Inflammatory macrophage (primary cell): ENCODE data around the gene CADM2.
A peak's percentile ranks its signal among the peaks of the same experiment; 100 is the strongest.

Experiments
- DNase-seq, 2 donors: peaks; one replicate each; pipeline ENCODE4 v3.0.0-alpha.2; 2020 to 2022

CADM2 gene

GRCh38 chr3:85342915-85343314 lies 384.1 kb downstream of the CADM2 start:
- peak in 1 of 2 donors; percentile 15 for DNase-seq

DNA sequence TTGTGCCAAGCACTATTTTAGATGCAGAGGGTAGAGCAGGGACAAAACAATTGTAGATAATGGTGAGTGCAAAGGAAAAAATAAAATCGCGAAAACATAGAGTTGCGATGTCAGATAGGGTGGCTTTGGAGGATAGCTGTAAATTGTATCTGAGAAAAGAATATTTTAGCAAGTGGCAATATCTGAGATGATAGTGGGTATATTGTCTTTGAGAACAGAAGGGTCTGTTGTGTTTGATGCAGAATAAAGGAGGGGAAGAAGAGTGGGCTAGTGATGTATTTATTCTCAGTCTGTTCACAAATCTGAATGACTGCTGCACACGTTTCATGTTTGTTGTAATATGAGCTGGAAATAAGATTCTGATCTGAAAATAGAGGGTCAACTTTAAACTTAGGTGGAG lies 396.8 kb downstream of the CADM2 start:
- DNase-seq = no peak

- peak in 1 of 2 donors; percentile 10 for DNase-seq
These were observed 402.1 kb downstream of the CADM2 start for GRCh38 chr3:85360742-85361387.

GRCh38 chr3:85364296-85364909 lies 405.6 kb downstream of the CADM2 start:
- no peak for DNase-seq

DNA sequence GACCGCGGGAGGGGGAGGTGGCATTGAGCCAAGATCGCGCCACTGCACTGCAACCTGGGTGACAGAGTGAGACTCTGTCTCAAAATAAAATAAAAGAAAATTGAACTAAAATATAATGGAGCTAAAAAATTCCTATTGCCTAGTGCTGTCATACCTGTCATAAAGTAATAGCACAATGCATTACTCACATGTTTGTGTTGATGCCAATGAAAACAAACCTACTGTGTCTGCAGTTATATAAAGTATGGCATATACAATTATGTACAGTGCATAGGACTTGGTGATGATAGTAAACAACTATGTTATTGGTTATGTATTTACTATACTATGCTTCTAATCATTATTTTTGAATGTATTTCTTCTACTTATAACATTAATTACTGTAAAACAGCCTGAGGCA lies 411.6 kb downstream of the CADM2 start:
- no peak for DNase-seq

- DNase-seq = no peak
These were observed 417.3 kb downstream of the CADM2 start for GRCh38 chr3:85376131-85376530.

DNA sequence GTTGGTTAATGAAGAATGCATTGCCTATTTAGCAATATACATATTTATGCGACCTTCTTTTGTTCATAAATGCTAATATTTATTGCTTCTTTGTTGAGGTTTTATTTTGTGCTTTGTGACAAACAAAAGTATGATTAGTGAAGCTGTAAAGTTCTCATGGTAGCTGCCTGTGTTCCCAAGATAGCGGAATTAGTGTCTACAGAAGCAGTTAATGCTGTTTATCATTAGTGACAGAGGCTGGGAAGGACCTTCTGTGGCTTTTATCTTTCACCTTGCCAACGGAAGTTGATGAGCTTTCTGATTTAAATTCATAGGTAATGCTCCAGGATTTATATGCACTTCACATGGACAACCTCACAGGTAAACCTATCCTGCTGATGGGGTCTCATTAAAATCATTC lies 418.3 kb downstream of the CADM2 start:
- no peak for DNase-seq

GRCh38 chr3:85384372-85384771 lies 425.6 kb downstream of the CADM2 start:
- DNase-seq = no peak

DNA sequence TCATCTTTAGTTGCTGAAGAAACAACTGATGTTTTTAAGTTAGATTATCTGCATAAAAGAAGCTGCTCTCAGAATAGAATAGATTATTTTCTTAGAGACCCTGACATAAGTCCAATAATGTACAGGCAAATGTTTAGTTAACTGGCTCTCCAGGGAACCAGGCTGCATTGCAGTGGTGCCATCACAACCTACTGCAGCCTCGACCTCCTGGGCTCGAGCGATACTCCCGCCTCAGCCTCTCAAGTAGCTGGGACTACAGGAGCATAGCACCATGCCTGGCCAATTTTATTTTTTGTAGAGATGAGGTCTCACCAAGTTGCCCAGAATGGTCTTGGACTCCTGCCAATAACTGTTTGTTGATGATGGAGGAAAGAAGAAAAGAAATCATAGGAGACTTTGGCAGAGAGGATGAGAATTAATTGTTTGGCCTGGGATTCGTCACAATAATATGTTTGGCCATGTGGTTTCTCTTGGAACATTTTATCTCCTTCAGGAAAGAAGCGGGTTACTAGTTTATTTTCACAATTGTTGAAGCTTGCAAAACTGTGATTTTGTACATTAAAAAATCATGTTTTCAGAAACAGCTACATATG lies 429.2 kb downstream of the CADM2 start:
- no peak for DNase-seq

DNA sequence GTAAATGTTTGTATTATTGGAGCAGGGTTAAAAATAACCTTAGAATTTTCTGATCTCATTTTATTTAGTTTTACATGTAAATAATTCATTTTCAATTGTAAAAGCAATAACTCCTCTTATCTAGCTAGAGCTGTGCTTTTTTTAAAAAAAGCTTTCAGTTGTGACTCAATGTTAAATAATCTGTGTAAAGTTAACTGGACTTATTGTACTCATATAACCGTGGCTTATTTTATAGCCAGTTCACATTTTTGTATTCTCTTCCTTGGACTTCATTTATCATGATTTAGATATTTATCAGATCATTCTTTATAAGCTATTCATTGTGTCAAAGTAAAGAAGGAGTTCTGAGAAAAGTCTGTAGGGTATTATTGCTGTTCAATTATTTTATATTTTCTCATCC lies 435.6 kb downstream of the CADM2 start:
- no peak for DNase-seq

DNA sequence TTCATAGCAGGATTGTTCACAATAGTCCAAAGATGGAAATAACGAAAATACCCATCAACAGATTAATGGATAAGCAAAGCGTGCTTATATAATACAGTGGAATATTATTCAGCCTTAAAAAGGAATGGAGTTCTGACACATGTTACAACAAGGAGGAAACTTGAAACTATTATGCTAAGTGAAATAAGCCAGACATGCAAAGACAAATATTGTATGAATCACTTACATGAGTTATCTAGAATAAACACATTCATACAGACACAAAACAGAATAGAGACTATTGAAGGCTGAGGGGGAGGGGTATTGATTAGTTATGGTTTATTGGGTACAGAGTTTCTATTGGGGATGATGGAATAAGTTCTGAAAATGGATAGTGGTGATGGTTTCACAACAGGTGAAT lies 438.6 kb downstream of the CADM2 start:
- DNase-seq = no peak

- DNase-seq = no peak
These were observed 467.3 kb downstream of the CADM2 start for GRCh38 chr3:85426121-85426520.

DNA sequence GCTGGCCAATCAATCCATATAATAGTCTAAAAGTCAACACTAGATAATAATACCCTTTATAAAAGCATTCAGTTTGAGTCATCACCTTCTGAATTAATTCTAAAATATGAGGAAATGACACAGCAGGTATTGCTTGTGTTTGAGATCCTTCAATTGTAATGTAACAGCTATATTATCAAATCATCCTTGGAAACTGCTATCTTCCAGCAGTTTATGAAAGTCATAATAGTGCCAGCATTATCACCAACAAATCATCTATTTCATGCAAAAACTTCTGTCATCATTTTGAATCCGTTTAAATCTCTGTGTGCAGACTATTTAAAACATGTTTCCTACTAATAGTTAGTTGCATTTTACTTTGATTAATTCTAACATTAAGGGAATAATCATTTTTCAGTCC lies 468.7 kb downstream of the CADM2 start:
- DNase-seq = no peak

GRCh38 chr3:85432081-85432480 lies 473.3 kb downstream of the CADM2 start:
- no peak for DNase-seq

- DNase-seq = no peak
These were observed 474.5 kb downstream of the CADM2 start for GRCh38 chr3:85433319-85433718.

DNA sequence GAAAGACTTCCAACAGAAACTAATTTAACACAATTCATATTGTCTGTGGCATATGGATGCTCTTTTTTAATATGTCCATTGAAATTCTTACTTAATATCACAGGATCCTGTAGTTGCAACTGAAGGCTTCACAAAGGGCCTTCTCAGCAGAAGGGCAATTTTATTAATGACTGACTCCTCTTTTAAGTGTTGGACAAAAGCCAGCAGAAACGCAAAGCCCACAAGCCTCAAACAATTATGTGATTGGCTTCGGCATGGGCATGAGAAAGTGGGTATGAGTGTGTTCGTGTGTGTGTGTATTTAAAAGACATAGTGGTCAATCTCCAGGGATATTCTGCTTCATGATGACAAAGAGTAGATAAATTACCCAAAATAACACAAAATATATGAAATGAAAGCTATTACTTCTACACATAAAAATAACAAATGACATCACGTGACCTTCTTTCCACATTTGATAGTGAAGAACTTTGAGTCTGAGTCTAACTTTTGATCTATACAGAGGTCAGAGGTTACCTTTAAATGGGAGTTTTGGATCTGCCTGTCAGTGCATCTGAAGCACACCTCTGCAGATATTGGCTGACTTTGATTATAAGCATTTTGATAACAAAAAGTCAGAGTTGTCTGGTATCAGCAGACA lies 496.9 kb downstream of the CADM2 start:
- DNase-seq = no peak

- DNase-seq = no peak
These were observed 515.5 kb downstream of the CADM2 start for GRCh38 chr3:85474241-85474640.

DNA sequence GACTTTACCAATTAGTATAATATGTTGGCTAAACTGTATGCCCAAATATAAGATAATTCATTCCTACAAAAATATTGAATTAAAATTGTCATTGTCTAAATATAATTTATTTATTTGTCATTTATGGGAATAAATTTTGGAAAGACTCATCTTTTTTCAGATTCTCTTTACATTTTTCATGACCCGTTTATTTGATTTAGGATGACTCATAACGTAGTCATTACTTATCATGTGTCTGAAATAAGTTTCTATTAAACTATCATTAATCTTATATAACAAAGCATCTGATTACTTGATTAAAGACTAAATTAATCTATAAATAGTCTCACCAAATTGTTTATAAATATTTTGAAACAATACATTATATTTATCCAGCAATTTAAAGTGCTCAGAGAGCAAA lies 516.6 kb downstream of the CADM2 start:
- no peak for DNase-seq

DNA sequence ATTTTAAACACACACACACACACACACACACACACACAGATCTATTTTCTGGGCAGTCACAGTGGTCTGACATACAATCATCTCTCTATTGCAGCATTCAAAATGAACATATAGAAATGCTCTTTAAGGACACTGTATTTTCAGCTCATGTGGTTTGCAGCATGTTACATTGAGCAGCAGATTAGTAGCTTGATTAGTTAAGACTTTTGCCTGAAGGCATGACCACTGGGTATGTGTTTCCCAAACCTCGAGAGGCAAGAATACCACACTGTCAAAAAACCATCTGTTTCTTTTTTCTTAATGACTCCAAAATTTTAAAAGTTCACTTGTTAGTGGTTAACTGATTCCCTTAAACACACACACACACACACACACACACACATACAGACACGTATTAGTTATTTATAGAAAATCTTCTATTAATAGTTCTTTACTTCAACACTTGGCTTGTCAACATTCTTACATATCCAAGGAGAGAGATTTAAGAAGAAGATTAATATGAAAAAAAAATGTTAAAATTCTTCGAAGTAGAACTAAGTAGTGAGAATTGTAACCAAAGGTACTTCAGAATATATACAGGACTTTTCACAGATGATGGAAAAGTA lies 518.2 kb downstream of the CADM2 start:
- DNase-seq = no peak

- DNase-seq = no peak
These were observed 522.8 kb downstream of the CADM2 start for GRCh38 chr3:85481411-85482212.

DNA sequence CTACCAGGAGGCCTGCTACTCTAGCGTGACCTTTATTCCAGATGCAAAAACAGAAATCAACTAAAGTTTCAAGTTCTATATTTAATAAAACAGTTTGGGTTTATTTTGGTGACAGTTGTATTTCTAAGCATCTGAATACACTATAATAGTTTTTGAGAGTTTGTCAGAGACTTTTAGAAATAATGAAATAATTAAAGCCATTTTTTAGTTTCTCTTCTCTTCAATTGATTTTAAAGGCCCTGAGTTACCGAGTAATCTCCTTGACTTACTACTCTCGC lies 523.4 kb downstream of the CADM2 start:
- no peak for DNase-seq

DNA sequence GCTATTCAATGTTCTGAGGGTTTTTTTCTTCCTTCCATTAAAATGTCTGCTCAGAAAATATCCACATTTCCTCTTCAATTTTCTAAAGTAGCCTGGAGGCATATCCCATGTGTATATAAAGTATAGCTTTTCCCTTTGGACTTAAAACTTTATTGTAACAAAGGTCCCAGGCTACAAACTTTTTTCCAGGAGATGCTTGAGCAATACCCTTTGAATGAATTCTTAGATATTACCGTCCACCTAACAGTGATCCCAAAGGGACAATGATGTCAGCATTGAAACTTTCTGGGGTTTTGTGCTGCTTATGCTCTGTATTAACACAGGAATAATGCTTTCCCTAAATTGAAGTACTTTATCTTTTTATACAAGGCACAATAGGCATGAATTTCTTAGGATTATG lies 525.2 kb downstream of the CADM2 start:
- DNase-seq = no peak

DNA sequence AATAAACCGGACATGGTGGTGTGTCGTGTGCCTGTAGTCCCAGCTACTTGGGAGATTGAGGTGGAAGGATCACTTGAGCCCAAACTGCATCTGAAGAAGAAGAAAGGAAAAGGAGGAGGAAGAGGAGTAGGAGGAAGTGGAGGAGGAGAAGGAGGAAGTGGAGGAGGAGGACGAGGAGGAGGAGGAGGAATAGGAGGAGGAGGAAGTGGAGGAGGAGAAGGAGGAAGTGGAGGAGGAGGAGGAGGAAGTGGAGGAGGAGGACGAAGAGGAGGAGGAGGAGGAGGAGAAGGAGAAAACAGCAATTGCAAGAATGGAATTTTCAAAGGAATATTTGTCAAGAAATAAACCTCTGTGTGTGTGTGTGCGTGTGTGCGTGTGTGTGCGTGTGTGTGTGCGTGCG lies 528.6 kb downstream of the CADM2 start:
- DNase-seq = no peak
